Neural cell (in vitro differentiated cells): Measurements from ENCODE around the gene CPNE4. TPM values are rescaled to one million over a fixed set of nuclear protein-coding genes. Genes with fewer than 3 reads are reported as not detected.

Experiments used
- H2AFZ ChIP-seq: fragments of 200-600, 300-800 bp; sonication (generic), shearing (Covaris generic); 2 replicates; pipeline ENCODE4 v1.6.0; 2014; ENCODE audit warnings: low read depth, mild to moderate bottlenecking, antibody characterized with exemption, low read length, moderate library complexity
- H3F3A ChIP-seq: fragments of 200-600 bp; shearing (Covaris generic); 2 replicates; pipeline ENCODE4 v1.6.1; 2016; ENCODE audit warnings: mild to moderate bottlenecking, moderate library complexity, mixed read lengths, antibody characterized with exemption, low read length; ENCODE audit not compliant: insufficient read depth, poor library complexity, severe bottlenecking
- H3K27ac ChIP-seq: fragments of 200-600, 300-800 bp; sonication (generic), shearing (Covaris generic); 2 replicates; pipeline ENCODE4 v1.5.1; 2014; ENCODE audit warnings: mild to moderate bottlenecking, low read length, moderate library complexity
- H3K27me3 ChIP-seq: fragments of 300-800, 200-600 bp; sonication (generic), shearing (Covaris generic); 2 replicates; pipeline ENCODE4 v1.6.0; 2014; ENCODE audit warnings: mild to moderate bottlenecking, low read depth, low read length, moderate library complexity; ENCODE audit not compliant: insufficient read depth
- H3K36me3 ChIP-seq: fragments of 300-800, 200-600 bp; sonication (generic), shearing (Covaris generic); 2 replicates; pipeline ENCODE4 v1.5.1; 2014; ENCODE audit warnings: mild to moderate bottlenecking, antibody characterized with exemption, low read length, moderate library complexity; ENCODE audit not compliant: insufficient read depth
- H3K4me2 ChIP-seq: fragments of 300-800, 200-600 bp; sonication (generic), shearing (Covaris generic); 2 replicates; pipeline ENCODE4 v1.6.0; 2014; ENCODE audit warnings: mild to moderate bottlenecking, low read length
- H3K4me3 ChIP-seq: fragments of 300-800, 200-600 bp; sonication (generic), shearing (Covaris generic); 2 replicates; pipeline ENCODE4 v1.5.1; 2014; ENCODE audit warnings: mild to moderate bottlenecking, low read length, moderate library complexity
- H3K79me2 ChIP-seq: fragments of 200-600 bp; shearing (Covaris generic); replicated peaks from 2 replicates; pipeline ENCODE4 v1.6.0; 2014; ENCODE audit warnings: mild to moderate bottlenecking, low read length, moderate library complexity; ENCODE audit not compliant: insufficient read depth
- H3K9ac ChIP-seq: fragments of 300-800, 200-600 bp; sonication (generic), shearing (Covaris generic); 2 replicates; pipeline ENCODE4 v1.6.1; 2016; ENCODE audit warnings: mild to moderate bottlenecking, low read length, mixed read lengths
- H3K9me2 ChIP-seq: fragments of 200-600 bp; shearing (Covaris generic); 2 replicates; pipeline ENCODE4 v1.6.1; 2016; ENCODE audit warnings: mild to moderate bottlenecking, low read length, mixed read lengths; ENCODE audit not compliant: insufficient read depth
- H3K9me3 ChIP-seq: fragments of 200-600, 300-800 bp; sonication (generic), shearing (Covaris generic); 2 replicates; pipeline ENCODE4 v1.6.1; 2016; ENCODE audit warnings: mild to moderate bottlenecking, mixed run types, low read length, moderate library complexity, mixed read lengths
- H4K20me1 ChIP-seq: fragments of 200-600 bp; shearing (Covaris generic); 2 replicates; pipeline ENCODE4 v1.6.1; 2016; ENCODE audit warnings: mild to moderate bottlenecking, mixed run types; ENCODE audit not compliant: insufficient read depth
- CTCF ChIP-seq: fragments of 450-650 bp; IDR thresholded peaks from 2 replicates; pipeline ENCODE4 v1.5.1; 2014; ENCODE audit warnings: antibody characterized with exemption, mild to moderate bottlenecking, moderate library complexity; ENCODE audit not compliant: poor library complexity, severe bottlenecking
- EP300 ChIP-seq: fragments of 450-650 bp; conservative IDR thresholded peaks from 2 replicates; pipeline ENCODE4 v1.6.1; 2014; ENCODE audit warnings: antibody characterized with exemption, mild to moderate bottlenecking, moderate library complexity; ENCODE audit not compliant: poor library complexity, severe bottlenecking
- EZH2 ChIP-seq: fragments of 200-600, 300-800 bp; shearing (Covaris generic), sonication (generic); IDR thresholded peaks from 2 replicates; pipeline ENCODE4 v1.6.1; 2014; ENCODE audit warnings: antibody characterized with exemption, low read length, borderline replicate concordance, mild to moderate bottlenecking; ENCODE audit not compliant: insufficient read depth, poor library complexity, severe bottlenecking
- MXI1 ChIP-seq: fragments of 450-650 bp; conservative IDR thresholded peaks from 2 replicates; pipeline ENCODE4 v1.6.1; 2014; ENCODE audit warnings: antibody characterized with exemption, mild to moderate bottlenecking; ENCODE audit not compliant: poor library complexity, severe bottlenecking
- POLR2AphosphoS5 ChIP-seq: IDR thresholded peaks from 2 replicates; pipeline ENCODE4 v1.6.1; 2012
- RAD21 ChIP-seq: fragments of 450-650 bp; conservative IDR thresholded peaks from 2 replicates; pipeline ENCODE4 v1.6.1; 2014; ENCODE audit warnings: antibody characterized with exemption, mild to moderate bottlenecking, moderate library complexity
- REST ChIP-seq: IDR thresholded peaks from 2 replicates; pipeline ENCODE4 v1.6.1; 2012; ENCODE audit warnings: borderline replicate concordance
- SMC3 ChIP-seq: fragments of 450-650 bp; conservative IDR thresholded peaks from 2 replicates; pipeline ENCODE4 v1.6.1; 2014; ENCODE audit warnings: antibody characterized with exemption, mild to moderate bottlenecking, moderate library complexity; ENCODE audit not compliant: poor library complexity
- TAF1 ChIP-seq: IDR thresholded peaks from 2 replicates; pipeline ENCODE4 v1.6.1; 2012; ENCODE audit warnings: low read depth
- polyA plus RNA-seq: library from polyadenylated mRNA; depleted of rRNA; stranded (reverse); fragments of >200 nt; gene quantifications from 2 replicates; pipeline ENCODE4 v1.2.3, GENCODE V29; 2014

Gene CPNE4
- polyA plus RNA-seq, 1 donor from 2014 or later, result 0.59 TPM

GRCh38 chr3:131801566-131801965 is 233.2 kb downstream of the CPNE4 start:
- Histone ChIP-seq H2AFZ (no peak overlapping the region), H3K4me3 (no peak overlapping the region), H3K79me2 (no peaks in the 10 kb centered on the region), H3K9me2 (no peaks in the 10 kb centered on the region), H4K20me1 (no peaks in the 10 kb centered on the region), H3K36me3 (no peaks in the 10 kb centered on the region), H3F3A (no peaks in the 10 kb centered on the region), H3K27me3 (no peaks in the 10 kb centered on the region), H3K9me3 (no peaks in the 10 kb centered on the region), H3K9ac (no peak overlapping the region), H3K4me2 (no peak overlapping the region), H3K27ac (no peak overlapping the region)
- TF ChIP-seq TAF1, result no peak
- no peak for TF ChIP-seq MXI1
- no peak for TF ChIP-seq REST
- no peak for TF ChIP-seq EZH2
- TF ChIP-seq EP300, result no peak

- Histone ChIP-seq H3K9ac (no peak overlapping the region), H2AFZ (no peak overlapping the region), H3K27ac (no peak overlapping the region), H3K4me3 (no peak overlapping the region), H3K36me3 (no peaks in the 10 kb centered on the region), H3K9me2 (no peaks in the 10 kb centered on the region), H3K27me3 (no peaks in the 10 kb centered on the region), H3K79me2 (no peaks in the 10 kb centered on the region), H3F3A (no peaks in the 10 kb centered on the region), H3K9me3 (no peaks in the 10 kb centered on the region), H4K20me1 (no peaks in the 10 kb centered on the region), H3K4me2 (no peak overlapping the region)
- TF ChIP-seq REST (no peak), TAF1 (no peak), SMC3 (no peak), MXI1 (no peak), CTCF (no peak), RAD21 (no peak), EZH2 (no peak), EP300 (no peak), POLR2AphosphoS5 (no peak)
Measured at GRCh38 chr3:131797776-131798175, 237.0 kb downstream of the CPNE4 start.
